CD14-positive monocyte (primary cell): Measurements from ENCODE around the gene GNG4. TPM values are rescaled to one million over a fixed set of nuclear protein-coding genes. Genes with fewer than 3 reads are reported as not detected.

ENCODE experiments used
- DNase-seq, 3 donors: peaks; one replicate each; pipeline ENCODE4 v3.0.0-alpha.2; 2011 to 2022
- H2AFZ ChIP-seq: 2 replicates; pipeline ENCODE4 v1.6.0; 2012; ENCODE audit warnings: mild to moderate bottlenecking, low read depth, low read length, inconsistent platforms; ENCODE audit not compliant: insufficient read depth, poor library complexity, severe bottlenecking
- H3K27ac ChIP-seq, 2 donors: 1 replicate in 1 of 2; 2 replicates in 1 of 2; pipeline ENCODE4 v1.5.1; 2012 to 2013; ENCODE audit warnings: low read length in 2 of 2, control low read depth in 1 of 2, inconsistent platforms in 1 of 2, low read depth in 1 of 2, mild to moderate bottlenecking in 1 of 2
- H3K27me3 ChIP-seq, 2 donors: one replicate each; pipeline versions ENCODE4 v1.6.0 to v1.6.1; 2011 to 2013; ENCODE audit warnings: low read length in 2 of 2; ENCODE audit not compliant: control insufficient read depth in 2 of 2, insufficient read depth in 2 of 2
- H3K36me3 ChIP-seq, 2 donors: replicated peaks in 1 of 2; 1 replicate in 1 of 2; 2 replicates in 1 of 2; pipeline versions ENCODE4 v1.5.1 to v1.6.1; 2012 to 2013; ENCODE audit warnings: low read length in 2 of 2, control low read depth in 1 of 2, inconsistent platforms in 1 of 2, mild to moderate bottlenecking in 1 of 2; ENCODE audit not compliant: insufficient read depth in 2 of 2, control insufficient read depth in 1 of 2
- H3K4me1 ChIP-seq, 2 donors: 1 replicate in 1 of 2; 2 replicates in 1 of 2; pipeline versions ENCODE4 v1.5.1 to v1.6.1; 2012 to 2013; ENCODE audit warnings: low read length in 2 of 2, control low read depth in 1 of 2, inconsistent platforms in 1 of 2, mild to moderate bottlenecking in 1 of 2, moderate library complexity in 1 of 2; ENCODE audit not compliant: insufficient read depth in 2 of 2, control insufficient read depth in 1 of 2
- H3K4me2 ChIP-seq: replicated peaks from 2 replicates; pipeline ENCODE3; 2012; ENCODE audit warnings: low read length, moderate library complexity, mild to moderate bottlenecking; ENCODE audit not compliant: poor library complexity, severe bottlenecking; ENCODE audit errors: extremely low read depth
- H3K4me3 ChIP-seq, 3 experiments: fragments of 200-600 bp in 1 of 3; sonication (generic) in 1 of 3; replicated peaks in 1 of 3; 1 replicate in 2 of 3; 2 replicates in 1 of 3; pipeline ENCODE4 v1.5.1; 2011 to 2013; ENCODE audit warnings: low read length in 3 of 3, mild to moderate bottlenecking in 3 of 3, control low read depth in 2 of 3, low read depth in 2 of 3, inconsistent platforms in 1 of 3, moderate library complexity in 1 of 3
- H3K79me2 ChIP-seq: 2 replicates; pipeline ENCODE4 v1.6.0; 2012; ENCODE audit warnings: mild to moderate bottlenecking, control low read depth, inconsistent platforms, low read length, moderate library complexity; ENCODE audit not compliant: insufficient read depth
- H3K9ac ChIP-seq: 2 replicates; pipeline ENCODE4 v1.6.0; 2017; ENCODE audit warnings: low read length, mild to moderate bottlenecking; ENCODE audit not compliant: insufficient read depth, poor library complexity, severe bottlenecking
- H3K9me3 ChIP-seq, 2 donors: replicated peaks in 1 of 2; 1 replicate in 1 of 2; 2 replicates in 1 of 2; pipeline versions ENCODE4 v1.5.1 to v1.6.1; 2012 to 2013; ENCODE audit warnings: low read length in 2 of 2, control low read depth in 1 of 2; ENCODE audit not compliant: control insufficient read depth in 1 of 2, insufficient read depth in 1 of 2
- H4K20me1 ChIP-seq: 2 replicates; pipeline ENCODE4 v1.6.0; 2012; ENCODE audit warnings: mild to moderate bottlenecking, low read length, control low read depth, moderate library complexity; ENCODE audit not compliant: insufficient read depth
- H3K27ac Mint-ChIP-seq, 7 donors: one replicate each; pipeline ENCODE4 v1.8.0; 2020; ENCODE audit warnings: mild to moderate bottlenecking in 7 of 7, mixed read lengths in 7 of 7, moderate library complexity in 6 of 7, inconsistent platforms in 2 of 7
- H3K27me3 Mint-ChIP-seq, 3 donors: one replicate each; pipeline ENCODE4 v1.8.0; 2021 to 2022; ENCODE audit warnings: low read depth in 3 of 3, mild to moderate bottlenecking in 3 of 3, mixed read lengths in 3 of 3, moderate library complexity in 3 of 3, inconsistent platforms in 1 of 3
- H3K36me3 Mint-ChIP-seq, 2 donors: one replicate each; pipeline ENCODE4 v1.8.0; 2020; ENCODE audit warnings: mixed read lengths in 2 of 2, inconsistent platforms in 1 of 2, mild to moderate bottlenecking in 1 of 2
- H3K4me1 Mint-ChIP-seq: one replicate; pipeline ENCODE4 v1.8.0; 2020; ENCODE audit warnings: mild to moderate bottlenecking, mixed read lengths
- H3K4me3 Mint-ChIP-seq, 2 donors: one replicate each; pipeline ENCODE4 v1.8.0; 2020; ENCODE audit warnings: mild to moderate bottlenecking in 2 of 2, mixed read lengths in 2 of 2, moderate library complexity in 1 of 2
- H3K9me3 Mint-ChIP-seq, 7 donors: one replicate each; pipeline ENCODE4 v1.8.0; 2020 to 2022; ENCODE audit warnings: mixed read lengths in 7 of 7, mild to moderate bottlenecking in 6 of 7, moderate library complexity in 6 of 7, inconsistent platforms in 2 of 7
- CTCF ChIP-seq: fragments of 200-600 bp; IDR thresholded peaks from one replicate; pipeline ENCODE4 v1.8.0; 2022; ENCODE audit warnings: antibody characterized with exemption, mild to moderate bottlenecking
- WGBS: methylation state at CpG from one replicate; pipeline ENCODE4 v1.1.5; 2013; ENCODE audit warnings: missing lambda C conversion rate; ENCODE audit not compliant: insufficient coverage; 5-methylcytosine and 5-hydroxymethylcytosine counted together
- intact Hi-C, 2 donors: fragments of 100-400 bp; cut with micrococcal nuclease; formaldehyde crosslinking; loops; one replicate each; pipeline versions ENCODE4 v1.15.0 to v1.15.1; 2023
- polyA plus RNA-seq, 3 donors: library from polyadenylated mRNA; depleted of rRNA in 1 of 3; unstranded in 2 of 3; stranded (reverse) in 1 of 3; fragments of 300-500 nt in 2 of 3; fragments of >200 nt in 1 of 3; fragmentation: Illumina TruSeq in 2 of 3; gene quantifications; 1 replicate in 2 of 3; 2 replicates in 1 of 3; pipeline ENCODE4 v1.2.3, GENCODE V29; 2012 to 2021

Gene GNG4
- polyA plus RNA-seq, 3 donors, result not detected

- peaks cover 0 to 1% (median 0%) of the 10 kb centered on the region in 7 donors for H3K9me3 Mint-ChIP-seq
- Histone ChIP-seq H3K79me2 (peaks cover 24% of the 10 kb centered on the region), H3K36me3 (peaks cover 94 to 99% of the 10 kb centered on the region in 2 donors), H3K4me3 (no peak overlapping the region), H3K4me2 (no peak overlapping the region), H3K4me1 (no peaks in the 10 kb centered on the region), H4K20me1 (peaks cover 95% of the 10 kb centered on the region), H3K9me3 (no peaks in the 10 kb centered on the region), H3K27me3 (no peaks in the 10 kb centered on the region), H3K27ac (no peak overlapping the region), H2AFZ (no peak overlapping the region), H3K9ac (no peak overlapping the region)
- H3K36me3 Mint-ChIP-seq, result peaks cover 78 to 94% of the 10 kb centered on the region in 2 donors
- intact Hi-C loops, result no loop called here
- H3K4me1 Mint-ChIP-seq, result no peaks in the 10 kb centered on the region
- TF ChIP-seq CTCF, result no peak
- no peak for DNase-seq
- peaks cover 0 to 3% (median 0%) of the 10 kb centered on the region in 3 donors for H3K27me3 Mint-ChIP-seq
- H3K27ac Mint-ChIP-seq, result peak overlapping the region in 4 of 7 donors; percentile 60 to 82 (median 73)
- 100% methylated on average over 1 of the region's 4 CpGs for WGBS
- H3K4me3 Mint-ChIP-seq, result no peak overlapping the region
Measured at GRCh38 chr1:235689356-235689755, 39.8 kb upstream of the GNG4 start.

- Histone ChIP-seq H3K36me3 (peaks cover 94 to 99% of the 10 kb centered on the region in 2 donors), H3K27me3 (no peaks in the 10 kb centered on the region), H3K79me2 (peaks cover 16% of the 10 kb centered on the region), H3K4me1 (no peaks in the 10 kb centered on the region), H3K9ac (no peak overlapping the region), H4K20me1 (peaks cover 95% of the 10 kb centered on the region), H3K27ac (peak overlapping the region in 1 of 2 donors; percentile 4), H2AFZ (no peak overlapping the region), H3K9me3 (no peaks in the 10 kb centered on the region), H3K4me2 (no peak overlapping the region), H3K4me3 (no peak overlapping the region)
- no CpG with 5 or more reads among the region's 3 CpGs for WGBS
- Mint-ChIP-seq H3K27ac (peak overlapping the region in 1 of 7 donors; percentile 73), H3K4me1 (no peaks in the 10 kb centered on the region), H3K27me3 (peaks cover 0 to 3% (median 0%) of the 10 kb centered on the region in 3 donors), H3K36me3 (peaks cover 81 to 94% of the 10 kb centered on the region in 2 donors), H3K9me3 (peaks cover 0 to 1% (median 0%) of the 10 kb centered on the region in 7 donors), H3K4me3 (no peak overlapping the region)
- no peak for TF ChIP-seq CTCF
- no peak for DNase-seq
- intact Hi-C loops, result no loop called here
Measured at GRCh38 chr1:235688096-235688495, 38.5 kb upstream of the GNG4 start.
